PC-3 (cell line): ENCODE data around the gene LRRC3B.

ENCODE experiments used
- CTCF ChIP-seq: fragments of 300-600 bp; sonication (generic); conservative IDR thresholded peaks from 2 replicates; pipeline ENCODE4 v1.5.1; 2017; ENCODE audit warnings: antibody characterized with exemption, low read depth, mild to moderate bottlenecking, low read length
- EZH2 ChIP-seq: fragments of 300-600 bp; sonication (generic); IDR thresholded peaks from one replicate; pipeline ENCODE4 v1.6.1; 2017; ENCODE audit warnings: antibody characterized with exemption, mild to moderate bottlenecking, low read length; ENCODE audit not compliant: unreplicated experiment
- EZH2phosphoT487 ChIP-seq: fragments of 300-600 bp; sonication (generic); IDR thresholded peaks from 2 replicates; pipeline ENCODE4 v1.6.1; 2018; ENCODE audit warnings: mild to moderate bottlenecking, antibody characterized with exemption, low read length, borderline replicate concordance

- TF ChIP-seq EZH2 = no peak
- TF ChIP-seq CTCF = no peak
- no peak for TF ChIP-seq EZH2phosphoT487
These were observed 26.2 kb upstream of the LRRC3B start for GRCh38 chr3:26596335-26596734.
